GM12872 (cell line): ENCODE data around the gene PHF5A.

Source experiments
- CTCF ChIP-seq: IDR thresholded peaks from 3 replicates; pipeline ENCODE4 v1.5.1; 2011; ENCODE audit warnings: low read depth, mild to moderate bottlenecking, low read length, moderate library complexity; ENCODE audit not compliant: insufficient read depth

PHF5A gene

DNA sequence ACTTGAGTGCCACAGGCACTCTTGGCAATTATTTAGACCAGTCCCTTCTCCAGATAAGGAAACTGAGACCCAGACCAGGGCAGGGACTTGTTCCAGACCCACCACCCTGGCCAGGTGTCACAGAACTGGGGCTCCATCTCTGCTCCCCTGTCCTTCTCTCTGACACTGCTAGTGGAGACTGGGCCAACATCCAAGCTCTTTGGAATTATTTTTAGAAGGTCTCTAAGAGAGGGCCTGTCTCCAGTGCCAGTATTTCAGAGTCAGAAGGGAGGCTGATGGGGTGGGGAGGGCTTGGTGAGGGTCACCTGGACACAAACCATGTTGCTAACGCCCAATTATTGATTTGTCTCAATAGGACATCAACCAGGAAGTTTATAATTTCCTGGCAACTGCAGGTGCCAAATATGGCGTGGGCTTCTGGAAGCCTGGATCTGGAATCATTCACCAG lies 43.1 kb upstream of the PHF5A start:
- no peak for TF ChIP-seq CTCF

GRCh38 chr22:41508770-41509170 lies 40.3 kb upstream of the PHF5A start:
- TF ChIP-seq CTCF: no peak

- TF ChIP-seq CTCF: no peak
These were observed 39.0 kb upstream of the PHF5A start for GRCh38 chr22:41507330-41508063.

DNA sequence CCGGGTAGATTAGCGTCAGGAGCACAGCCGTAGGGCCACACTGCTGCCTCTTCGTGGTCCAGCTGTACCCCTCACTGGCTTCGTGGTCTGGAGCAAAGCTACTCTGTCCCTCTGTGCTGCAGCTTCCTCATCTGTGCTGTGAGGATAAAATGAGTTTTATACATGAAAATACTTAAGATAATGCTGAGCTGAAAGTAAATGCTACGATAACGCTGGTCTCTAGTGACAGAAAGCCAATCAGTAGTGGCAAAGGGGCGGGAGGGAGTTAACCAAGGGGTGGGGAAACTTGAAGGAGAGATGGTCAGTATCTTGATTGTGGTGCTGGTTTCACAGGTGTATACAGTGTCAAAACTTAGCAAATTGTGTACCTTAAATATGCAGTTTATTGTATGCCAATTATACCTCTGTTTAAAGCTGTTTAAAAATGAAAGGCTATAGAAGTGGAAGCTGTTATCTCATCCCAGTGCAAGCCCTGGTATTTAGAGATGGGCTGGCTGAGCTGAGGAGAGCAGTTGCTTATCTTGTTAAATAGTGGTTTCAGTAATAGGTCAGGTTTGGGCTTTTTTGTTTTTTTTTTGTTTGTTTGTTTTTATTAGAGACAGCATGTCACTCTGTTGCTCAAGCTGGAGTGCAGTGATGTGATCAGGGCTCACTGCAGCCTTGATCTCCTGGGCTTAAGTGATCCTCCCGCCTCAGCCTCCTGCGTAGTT lies 37.2 kb upstream of the PHF5A start:
- TF ChIP-seq CTCF: no peak

- no peak for TF ChIP-seq CTCF
These were observed 36.3 kb upstream of the PHF5A start for GRCh38 chr22:41504816-41505215.

DNA sequence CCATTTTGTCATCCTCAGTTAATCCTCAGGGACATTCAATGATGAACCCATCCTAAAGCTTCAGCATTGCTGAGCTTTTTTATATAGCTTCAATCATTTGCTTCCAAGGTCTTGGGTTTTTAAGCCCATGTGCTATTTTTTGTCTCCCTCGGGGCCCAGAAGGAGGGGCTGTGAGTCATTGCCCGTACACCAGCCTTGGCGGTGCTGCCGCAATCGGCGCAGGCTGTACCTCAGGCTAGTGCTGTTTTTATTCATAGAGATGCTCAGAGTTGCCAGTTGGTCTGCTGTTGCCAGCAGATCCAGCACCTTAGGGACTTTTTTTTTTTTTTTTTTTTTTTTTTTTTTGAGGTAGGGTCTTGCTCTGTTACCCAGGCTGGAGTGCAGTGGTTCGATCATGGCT lies 35.9 kb upstream of the PHF5A start:
- no peak for TF ChIP-seq CTCF

- peak; percentile 69 for TF ChIP-seq CTCF
These were observed 32.7 kb upstream of the PHF5A start for GRCh38 chr22:41501209-41501608.
